ENCODE data around the gene PDZRN4.
"Not testable (repeated sequence)": the region's sequence is repeated elsewhere in the genome, so short reads cannot be mapped to it uniquely, and the experiment has no call there.

Gene PDZRN4

DNA sequence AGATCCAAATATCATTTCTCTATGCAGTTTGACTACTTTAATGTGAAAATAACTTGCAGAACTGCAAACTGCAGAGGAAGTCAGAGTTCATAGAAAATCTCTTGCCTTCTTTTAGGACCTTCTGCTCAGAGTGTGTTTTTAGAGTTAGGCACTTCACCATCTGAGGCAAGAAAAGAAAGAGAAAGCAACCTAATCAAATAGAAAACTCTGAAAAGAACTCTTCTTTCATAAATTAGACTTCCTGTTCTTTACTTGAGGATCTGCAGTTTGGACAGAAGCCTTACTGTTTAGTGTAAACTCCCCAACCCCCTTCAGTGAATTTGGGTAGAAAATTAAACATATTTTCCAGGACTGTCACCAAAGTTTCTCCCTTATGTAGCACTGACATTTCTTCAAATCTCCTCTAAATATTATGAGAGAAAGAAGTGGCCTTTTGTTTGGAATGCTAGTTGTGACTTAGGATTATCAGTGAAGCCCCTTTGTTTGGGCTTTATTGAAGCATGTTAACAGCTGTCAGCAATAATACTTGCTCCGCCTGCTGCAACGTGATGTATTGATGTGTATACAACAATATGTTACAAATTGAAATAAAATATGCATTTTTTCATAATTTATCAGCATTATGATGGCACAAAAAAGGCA, 99.5 kb downstream of the PDZRN4 start:
- DNase-seq: no peak

DNA sequence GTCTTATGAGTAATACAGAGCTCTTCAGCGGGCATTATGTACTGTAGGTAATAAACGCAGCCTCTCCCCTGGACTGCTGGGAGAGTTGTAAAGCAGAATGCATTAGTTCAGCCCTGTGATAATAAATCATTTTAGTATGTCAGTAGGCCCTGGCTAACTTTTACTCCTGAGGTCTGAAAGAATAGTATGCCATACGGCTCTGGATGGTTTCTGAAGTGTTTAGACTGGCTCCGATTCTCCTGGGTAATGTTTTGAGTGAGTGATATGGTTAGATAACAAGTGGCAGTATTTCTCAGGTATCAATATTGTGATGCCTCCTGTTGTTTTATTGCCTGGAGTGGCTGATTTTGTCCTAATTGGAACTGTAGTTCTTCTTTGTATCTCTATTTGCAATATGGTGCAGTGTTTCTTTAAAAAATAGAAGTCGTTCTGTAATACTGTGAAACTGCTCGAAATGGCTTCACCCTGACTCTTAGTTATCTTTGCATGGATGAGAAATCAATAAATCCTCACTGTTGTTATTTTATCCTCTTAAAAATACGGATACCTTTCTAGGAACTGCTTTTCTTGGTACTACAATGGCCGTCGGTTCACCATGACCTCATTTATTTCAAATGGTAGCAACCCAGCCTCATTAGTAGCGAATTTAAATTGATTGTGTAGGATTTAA, 100.2 kb downstream of the PDZRN4 start:
- peak; percentile 61 for DNase-seq

GRCh38 chr12:41289501-41289900, 101.4 kb downstream of the PDZRN4 start:
- no peak for DNase-seq

DNA sequence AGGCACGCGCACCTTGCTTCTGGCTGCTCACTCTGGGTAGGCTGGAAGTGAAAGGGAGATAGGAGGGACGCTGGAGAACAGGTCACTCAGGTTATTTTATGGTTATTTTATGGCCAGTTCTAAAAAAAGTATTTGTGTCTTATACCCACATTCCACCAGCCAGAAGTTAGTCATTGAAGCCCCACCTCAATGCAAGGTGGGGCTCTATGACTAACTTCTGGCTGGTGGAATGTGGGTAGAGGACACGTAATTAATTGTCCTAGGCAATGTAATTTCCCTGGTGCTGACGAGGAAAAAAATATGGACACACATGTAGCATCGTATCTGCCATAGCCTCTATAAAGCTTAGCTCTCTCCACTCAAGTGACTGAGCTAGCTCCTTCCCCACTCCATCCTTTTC, 104.9 kb downstream of the PDZRN4 start:
- no peak for DNase-seq

DNA sequence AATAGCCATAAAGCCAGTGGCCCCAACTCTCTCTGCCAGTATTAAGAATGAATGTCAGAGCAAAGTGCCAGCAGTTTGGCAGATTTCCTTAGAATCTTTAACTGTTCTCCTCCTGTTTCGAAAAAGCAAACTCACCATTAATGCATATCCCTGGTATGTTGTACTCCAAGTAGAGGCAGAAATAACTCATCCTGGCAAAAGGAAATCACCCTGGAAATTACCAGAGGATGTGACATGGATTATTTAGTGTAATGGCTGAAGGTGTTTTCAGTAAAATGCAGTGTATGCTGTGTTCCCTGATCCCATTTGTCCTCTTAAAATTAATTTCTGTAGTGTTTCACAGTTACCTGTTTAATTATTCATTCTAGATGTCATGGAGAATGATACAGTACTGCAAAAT, 105.3 kb downstream of the PDZRN4 start:
- no peak for DNase-seq

DNA sequence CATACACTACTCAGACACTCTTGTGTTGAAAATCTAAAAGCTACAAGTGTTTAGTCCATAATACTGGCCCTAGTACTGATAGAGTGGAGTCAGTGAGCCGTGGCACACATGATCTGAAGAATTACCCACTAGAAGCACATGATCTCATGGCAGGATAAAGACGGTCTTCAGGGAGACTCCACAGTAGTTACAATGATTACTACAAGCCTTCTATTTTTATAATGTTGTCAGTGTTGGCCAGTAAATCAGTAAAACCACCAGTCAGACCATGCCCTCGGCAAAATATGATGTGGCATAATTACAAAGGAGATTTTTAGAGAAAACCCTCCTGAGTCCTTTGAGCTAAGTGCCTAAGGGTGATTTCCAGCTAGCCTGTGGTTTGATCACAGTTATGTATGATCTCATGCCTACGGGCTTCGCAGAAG, 114.9 kb downstream of the PDZRN4 start:
- DNase-seq: no peak

- DNase-seq: no peak
Measured at GRCh38 chr12:41304526-41304925, 116.4 kb downstream of the PDZRN4 start.

DNA sequence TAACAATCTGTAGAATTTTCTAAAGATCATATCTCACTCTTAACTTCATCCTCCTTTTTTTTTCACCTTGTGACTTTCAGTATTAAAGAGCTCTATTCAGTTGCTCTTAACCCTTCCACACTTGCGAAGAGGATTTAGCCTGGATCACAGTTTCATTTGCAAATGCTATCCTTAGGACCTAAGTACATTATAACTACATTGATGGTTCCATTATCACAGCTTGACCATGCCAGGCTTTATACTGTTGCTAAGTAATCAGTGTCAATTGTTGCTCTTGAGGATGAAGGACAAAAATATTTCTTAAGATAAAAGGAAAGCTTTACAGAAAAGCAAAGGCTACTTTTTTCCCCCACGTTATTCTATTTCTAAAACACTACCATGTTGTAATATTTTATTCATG, 122.2 kb downstream of the PDZRN4 start:
- DNase-seq: peak; percentile 17

GRCh38 chr12:41311883-41312282, 123.8 kb downstream of the PDZRN4 start:
- no peak for DNase-seq

DNA sequence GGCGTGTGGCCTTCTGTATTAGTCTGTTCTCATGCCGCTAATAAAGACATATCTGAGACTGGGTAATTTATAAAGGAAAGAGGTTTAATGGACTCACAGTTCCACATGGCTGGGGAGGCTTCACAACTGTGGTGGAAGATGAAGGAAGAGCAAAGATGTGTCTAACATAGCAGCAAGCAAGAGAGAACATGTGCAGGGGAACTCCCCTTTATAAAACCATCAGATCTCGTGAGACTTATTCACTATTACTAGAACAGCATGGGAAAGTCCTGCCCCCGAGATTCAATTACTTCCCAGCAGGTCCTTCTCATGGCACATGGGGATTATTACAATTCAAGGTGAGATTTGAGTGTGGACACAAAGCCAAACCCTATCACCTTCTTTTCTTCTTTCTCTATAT, 124.3 kb downstream of the PDZRN4 start:
- DNase-seq: not testable (repeated sequence)

DNA sequence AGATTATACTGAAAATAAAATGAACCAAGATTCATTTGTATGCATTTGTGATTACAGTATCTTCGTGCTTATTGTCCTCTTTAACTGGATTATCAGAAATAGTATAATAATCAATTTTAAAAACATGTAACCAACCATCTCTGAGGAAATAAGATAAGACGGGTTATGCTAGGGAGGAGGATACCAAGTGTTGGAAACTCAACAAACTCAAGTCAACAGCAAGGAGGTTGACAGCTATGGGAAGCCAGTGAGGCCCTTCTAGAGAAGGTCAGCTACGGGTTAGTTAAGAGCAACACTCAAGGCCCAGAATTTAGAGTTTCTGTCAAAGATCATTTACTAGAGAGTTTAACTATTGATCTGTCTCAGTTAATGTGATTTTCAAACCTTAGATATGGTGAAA, 137.2 kb downstream of the PDZRN4 start:
- DNase-seq: no peak

GRCh38 chr12:41327096-41327895, 139.2 kb downstream of the PDZRN4 start:
- no peak for DNase-seq

- DNase-seq: no peak
Measured at GRCh38 chr12:41333974-41334373, 145.9 kb downstream of the PDZRN4 start.

DNA sequence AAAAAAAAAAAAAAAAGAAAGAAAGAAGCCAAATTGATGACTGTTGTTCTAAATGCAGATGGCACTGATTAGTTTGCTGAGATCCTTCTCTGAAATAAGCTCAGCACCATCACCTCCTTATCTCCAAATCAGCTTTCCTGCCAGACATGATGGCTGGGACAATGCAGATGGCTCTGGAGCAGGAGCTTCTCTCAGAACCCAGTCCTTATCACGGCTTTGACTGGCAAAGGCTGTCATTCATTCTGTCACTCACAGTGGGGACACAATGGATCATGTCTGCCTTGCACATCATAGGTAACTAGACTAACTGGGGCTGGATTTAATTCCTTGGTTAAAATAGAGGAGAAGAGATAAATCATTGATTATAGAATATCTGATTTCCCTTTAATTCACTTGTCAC, 146.3 kb downstream of the PDZRN4 start:
- DNase-seq: peak; percentile 19

DNA sequence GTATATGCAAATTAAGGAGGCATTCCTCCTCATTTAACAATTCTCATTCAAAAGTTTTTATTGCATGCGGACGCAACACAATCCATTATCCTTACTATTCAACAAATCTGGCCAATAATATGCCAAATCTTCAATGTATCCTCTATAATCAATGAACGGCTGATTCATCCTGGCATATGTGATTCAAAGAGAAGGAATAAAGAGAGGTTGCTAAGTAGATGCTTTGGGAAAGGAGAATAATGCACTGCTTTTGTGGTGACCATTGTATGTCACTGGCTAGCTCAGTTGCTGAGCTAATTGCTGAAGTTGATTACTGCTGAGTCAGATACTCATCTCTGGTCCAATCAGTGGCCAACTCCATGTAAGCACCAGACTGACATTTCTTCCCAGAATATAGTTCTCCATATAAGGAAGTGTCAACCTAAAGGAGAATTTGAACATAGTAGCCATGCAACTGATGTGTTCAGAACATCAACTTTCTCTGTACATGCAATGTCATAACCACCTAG, 148.0 kb downstream of the PDZRN4 start:
- DNase-seq: no peak

DNA sequence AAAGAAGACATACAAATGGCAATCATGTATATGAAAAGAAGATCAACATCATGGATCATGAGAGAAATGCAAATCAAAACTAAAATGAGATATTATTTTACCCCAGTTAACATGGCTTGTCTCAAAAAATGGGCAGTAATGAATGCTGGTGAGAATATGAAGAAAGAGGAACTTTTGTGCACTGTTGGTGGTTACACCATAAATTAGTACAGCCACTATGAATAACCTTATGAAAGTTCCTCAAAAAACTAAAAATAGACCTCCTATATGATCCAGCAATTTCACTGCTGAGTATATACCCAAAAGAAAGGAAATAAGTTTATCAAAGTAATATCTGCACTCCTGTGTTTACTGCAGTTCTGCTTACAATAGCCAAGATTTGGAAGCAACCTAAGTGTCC, 151.7 kb downstream of the PDZRN4 start:
- DNase-seq: no peak

- DNase-seq: peak; percentile 61
Measured at GRCh38 chr12:41344776-41345470, 156.8 kb downstream of the PDZRN4 start.

DNA sequence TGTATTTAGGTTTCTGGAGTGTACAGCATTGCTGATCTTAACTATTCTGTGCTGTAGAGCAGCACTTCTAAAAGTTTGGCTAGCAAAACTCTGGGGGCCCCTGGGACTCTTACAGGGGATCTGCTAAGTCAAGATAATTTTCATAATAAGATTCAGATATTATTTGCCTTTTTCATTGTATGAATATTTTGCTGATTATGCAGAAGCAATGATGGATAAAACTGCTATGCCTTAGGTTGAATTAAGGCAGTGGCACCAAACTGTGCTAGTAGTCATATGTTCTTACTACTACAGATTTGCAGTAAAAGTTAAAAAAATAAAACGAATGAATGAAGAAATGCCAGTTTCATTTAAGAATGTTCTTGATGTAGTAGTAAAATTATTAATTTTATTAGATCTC, 160.1 kb downstream of the PDZRN4 start:
- DNase-seq: no peak

DNA sequence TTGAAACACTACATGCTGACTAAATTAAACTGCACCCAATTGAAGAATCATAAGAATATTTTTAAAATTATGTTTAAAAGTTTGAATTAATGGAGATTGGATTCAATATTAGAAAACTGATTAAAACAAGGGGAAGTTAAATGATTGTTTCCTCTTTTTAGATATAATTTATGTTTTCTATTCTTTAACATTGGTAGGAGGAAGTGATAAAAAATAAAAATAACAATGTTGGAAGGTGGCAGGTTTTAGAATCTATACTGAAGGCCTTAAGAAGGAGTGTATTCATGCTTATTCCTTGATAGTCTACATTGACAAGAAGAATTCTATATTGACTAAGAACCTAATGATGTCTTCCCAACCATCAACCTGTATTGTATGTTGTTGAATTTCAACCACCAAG, 168.1 kb downstream of the PDZRN4 start:
- no peak for DNase-seq

DNA sequence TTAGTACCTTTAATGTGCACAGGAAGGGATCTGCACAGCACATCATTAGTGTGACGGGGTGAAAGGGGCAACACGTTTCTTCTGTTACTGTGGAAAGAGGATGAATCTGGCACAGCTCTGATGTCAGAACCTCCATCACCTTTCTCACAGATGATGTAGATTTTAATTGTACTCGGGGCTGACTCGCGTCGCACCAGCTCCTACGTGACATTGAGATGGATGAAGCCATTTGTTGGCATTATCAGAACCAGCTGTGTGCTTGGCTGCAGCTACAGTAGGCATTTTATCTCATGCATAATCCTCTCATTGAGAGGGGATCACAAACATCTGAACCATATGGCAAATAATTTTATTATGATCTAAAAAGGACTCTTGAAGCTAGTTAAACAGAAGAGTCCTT, 173.6 kb downstream of the PDZRN4 start:
- DNase-seq: no peak

DNA sequence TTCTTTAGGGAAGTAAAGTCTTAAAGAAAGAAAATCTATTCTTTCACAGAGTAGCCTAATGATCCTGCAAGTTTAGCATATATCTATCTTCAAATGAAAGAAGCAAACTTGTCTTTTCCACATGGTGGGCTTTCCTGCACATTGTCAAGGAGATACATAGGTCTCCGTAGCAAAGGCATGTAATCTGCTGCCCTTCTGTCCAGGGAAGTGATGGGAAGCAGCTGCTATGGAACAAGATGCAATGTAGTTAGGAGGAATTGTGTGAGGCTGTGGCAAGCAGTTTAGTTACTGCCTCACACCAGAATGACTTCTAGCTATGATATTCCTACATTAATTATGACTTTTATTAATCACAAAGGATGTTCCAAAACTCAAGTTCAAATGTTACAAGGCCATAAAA, 174.4 kb downstream of the PDZRN4 start:
- DNase-seq: no peak

DNA sequence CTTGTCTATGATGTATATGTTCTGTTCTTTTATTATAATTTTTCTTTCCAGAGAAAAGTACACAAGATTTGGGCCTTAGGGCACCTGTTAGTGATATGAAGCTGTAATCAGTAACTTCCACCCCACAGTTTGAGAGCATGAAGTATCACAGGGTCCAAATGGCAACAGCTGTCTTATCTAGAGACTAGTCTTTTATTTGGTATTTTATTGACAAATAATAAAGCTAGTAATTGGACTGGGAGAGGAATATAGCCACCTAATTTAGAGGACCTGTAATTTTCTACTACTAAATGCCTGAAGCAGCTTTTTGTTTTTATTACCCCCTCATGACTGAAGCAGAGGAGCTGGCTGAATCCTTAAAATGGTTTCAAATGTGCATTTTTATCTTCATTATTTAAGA, 174.8 kb downstream of the PDZRN4 start:
- DNase-seq: no peak

DNA sequence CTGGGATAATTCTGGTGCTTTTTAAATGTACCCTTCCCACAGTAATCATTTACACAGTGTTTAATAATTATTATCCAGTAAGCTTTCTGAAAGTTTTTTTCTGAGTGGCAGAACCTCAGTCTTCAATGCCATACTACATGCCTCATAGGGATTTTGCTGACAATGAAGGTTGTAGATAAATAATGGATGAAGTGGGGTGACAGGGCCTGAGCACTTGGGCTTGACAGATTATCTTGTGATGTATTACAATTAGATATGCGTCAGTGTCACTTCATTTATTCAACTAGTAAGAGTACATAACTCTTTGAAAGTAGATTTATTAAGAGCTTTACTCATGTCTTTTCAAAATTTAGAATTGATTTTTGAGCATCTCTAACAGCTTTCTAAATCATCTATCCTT, 176.1 kb downstream of the PDZRN4 start:
- DNase-seq: no peak
